Caco-2 (cell line): Measurements from ENCODE around the gene LONP1. TPM values are rescaled to one million over a fixed set of nuclear protein-coding genes. Genes with fewer than 3 reads are reported as not detected.

ENCODE experiments used
- BruUV-seq: library from RNA; stranded (reverse); fragments of 400-500 nt; replicated peaks from 2 replicates; lab custom pipeline; 2021; lab: Mats Ljungman, UMichigan
- CTCF ChIA-PET: fragments of 300-600 bp; sonication (Branson Sonifier 250); formaldehyde crosslinking; loops from one replicate; lab custom pipeline; 2022; ENCODE audit warnings: antibody characterized with exemption; lab: Charles Lee
- POLR2A ChIA-PET: fragments of 300-600 bp; sonication (Branson Sonifier 250); formaldehyde crosslinking; loops from one replicate; lab custom pipeline; 2022; ENCODE audit warnings: antibody characterized with exemption; lab: Charles Lee
- DNase-seq, 2 experiments: peaks; one replicate each; pipeline versions ENCODE4 v3.0.0 to v3.0.0-alpha.2; 2020 to 2022
- H3K27me3 ChIP-seq: replicated peaks from 2 replicates; pipeline ENCODE4 v1.6.0; 2011; ENCODE audit warnings: low read length; ENCODE audit not compliant: control insufficient read depth, insufficient read depth
- H3K36me3 ChIP-seq: 2 replicates; pipeline ENCODE4 v1.5.1; 2011; ENCODE audit warnings: low read length; ENCODE audit not compliant: control insufficient read depth, insufficient read depth
- H3K4me1 ChIP-seq: fragments of 250-450 bp; sonication (Bioruptor Pico); 2 replicates; pipeline ENCODE4 v1.5.1; 2020; ENCODE audit warnings: mild to moderate bottlenecking
- H3K4me3 ChIP-seq: 2 replicates; pipeline ENCODE4 v1.5.1; 2011; ENCODE audit warnings: low read depth, mild to moderate bottlenecking, control low read depth, low read length
- H3K9me3 ChIP-seq: fragments of 250-450 bp; sonication (Bioruptor Pico); 2 replicates; pipeline ENCODE4 v1.5.1; 2020; ENCODE audit warnings: mild to moderate bottlenecking, moderate library complexity
- H3K27ac Mint-ChIP-seq: one replicate; pipeline ENCODE4 v1.8.0; 2022; ENCODE audit warnings: mixed read lengths; ENCODE audit not compliant: unreplicated experiment
- H3K27me3 Mint-ChIP-seq: one replicate; pipeline ENCODE4 v1.8.0; 2022; ENCODE audit warnings: mixed read lengths; ENCODE audit not compliant: insufficient read depth, unreplicated experiment
- H3K36me3 Mint-ChIP-seq: one replicate; pipeline ENCODE4 v1.8.0; 2022; ENCODE audit warnings: mild to moderate bottlenecking, mixed read lengths; ENCODE audit not compliant: insufficient read depth, unreplicated experiment
- H3K4me1 Mint-ChIP-seq: one replicate; pipeline ENCODE4 v1.8.0; 2022; ENCODE audit warnings: low read depth, mixed read lengths; ENCODE audit not compliant: unreplicated experiment
- H3K4me3 Mint-ChIP-seq: one replicate; pipeline ENCODE4 v1.8.0; 2022; ENCODE audit warnings: mild to moderate bottlenecking, moderate library complexity, mixed read lengths; ENCODE audit not compliant: unreplicated experiment
- H3K9me3 Mint-ChIP-seq: one replicate; pipeline ENCODE4 v1.8.0; 2022; ENCODE audit warnings: mixed read lengths; ENCODE audit not compliant: unreplicated experiment
- CTCF ChIP-seq, 2 experiments: fragments of 200-600 bp in 1 of 2; IDR thresholded peaks; 1 replicate in 1 of 2; 2 replicates in 1 of 2; pipeline versions ENCODE4 v1.5.1 to v1.8.0; 2011 to 2022; ENCODE audit warnings: antibody characterized with exemption in 1 of 2, control low read depth in 1 of 2, inconsistent platforms in 1 of 2, low read depth in 1 of 2, low read length in 1 of 2, mild to moderate bottlenecking in 1 of 2, moderate library complexity in 1 of 2; ENCODE audit not compliant: insufficient read depth in 1 of 2, severe bottlenecking in 1 of 2, unreplicated experiment in 1 of 2
- intact Hi-C: fragments of 100-400 bp; cut with micrococcal nuclease; formaldehyde crosslinking; loops from one replicate; pipeline ENCODE4 v1.10.0; 2022; ENCODE audit not compliant: unreplicated experiment
- total RNA-seq: library from RNA; stranded (reverse); gene quantifications from 2 replicates; pipeline ENCODE4 v1.2.3, GENCODE V29; 2022

The LONP1 gene
- total RNA-seq, 1 experiment from 2014 or later: 208 TPM

GRCh38 chr19:5697022-5697889 lies 22.7 kb downstream of the LONP1 start:
- no peak for DNase-seq
- Mint-ChIP-seq H3K4me1 (no peaks in the 10 kb centered on the region), H3K27ac (peak overlapping the region; percentile 24), H3K36me3 (peaks cover 98% of the 10 kb centered on the region), H3K4me3 (no peak overlapping the region), H3K9me3 (no peaks in the 10 kb centered on the region), H3K27me3 (no peaks in the 10 kb centered on the region)
- H3K4me3 ChIP-seq: no peak overlapping the region
- ChIA-PET CTCF (interaction anchor here (0.6 kb wide), 1 partner anchor 9 kb away, joined by 3 read pairs; no protein-coding TSS in a partner anchor), POLR2A (interaction anchor here (0.6 kb wide), 1 partner anchor 23 kb away, joined by 8 read pairs; the partner anchor contains the start of gene LONP1)
- no peaks in the 10 kb centered on the region for H3K27me3 ChIP-seq
- no peaks in the 10 kb centered on the region for H3K9me3 ChIP-seq
- no peak for TF ChIP-seq CTCF (IDR thresholded peaks at IDR 0.05; ENCODE audit: insufficient read depth in 1 of 2, low read depth in 1 of 2, low read length in 1 of 2, severe bottlenecking in 1 of 2, unreplicated experiment in 1 of 2)
- H3K36me3 ChIP-seq: peaks cover 6% of the 10 kb centered on the region
- intact Hi-C loops: no loop called here
- BruUV-seq: no TSS peak
- no peaks in the 10 kb centered on the region for H3K4me1 ChIP-seq

GRCh38 chr19:5696196-5697021 lies 23.5 kb downstream of the LONP1 start:
- no peaks in the 10 kb centered on the region for H3K27me3 ChIP-seq
- ChIA-PET POLR2A (interaction anchor here (0.6 kb wide), 1 partner anchor 24 kb away, joined by 8 read pairs; the partner anchor contains the start of gene LONP1), CTCF (no interaction called here)
- H3K9me3 ChIP-seq: no peaks in the 10 kb centered on the region
- Mint-ChIP-seq H3K4me1 (no peaks in the 10 kb centered on the region), H3K36me3 (peaks cover 100% of the 10 kb centered on the region), H3K4me3 (no peak overlapping the region), H3K27ac (peak overlapping the region; percentile 24), H3K27me3 (no peaks in the 10 kb centered on the region), H3K9me3 (no peaks in the 10 kb centered on the region)
- DNase-seq: no peak
- TF ChIP-seq CTCF (IDR thresholded peaks at IDR 0.05; ENCODE audit: insufficient read depth in 1 of 2, low read depth in 1 of 2, low read length in 1 of 2, severe bottlenecking in 1 of 2, unreplicated experiment in 1 of 2): no peak
- H3K36me3 ChIP-seq: peaks cover 7% of the 10 kb centered on the region
- no peaks in the 10 kb centered on the region for H3K4me1 ChIP-seq
- no TSS peak for BruUV-seq
- H3K4me3 ChIP-seq: no peak overlapping the region
- intact Hi-C loops: no loop called here

GRCh38 chr19:5695649-5696195 lies 24.2 kb downstream of the LONP1 start:
- Histone ChIP-seq H3K4me1 (no peaks in the 10 kb centered on the region), H3K36me3 (peaks cover 10% of the 10 kb centered on the region), H3K27me3 (no peaks in the 10 kb centered on the region), H3K9me3 (no peaks in the 10 kb centered on the region), H3K4me3 (no peak overlapping the region)
- Mint-ChIP-seq H3K4me3 (no peak overlapping the region), H3K27ac (no peak overlapping the region), H3K9me3 (no peaks in the 10 kb centered on the region), H3K27me3 (no peaks in the 10 kb centered on the region), H3K4me1 (no peaks in the 10 kb centered on the region), H3K36me3 (peaks cover 100% of the 10 kb centered on the region)
- no peak for TF ChIP-seq CTCF (IDR thresholded peaks at IDR 0.05; ENCODE audit: insufficient read depth in 1 of 2, low read depth in 1 of 2, low read length in 1 of 2, severe bottlenecking in 1 of 2, unreplicated experiment in 1 of 2)
- ChIA-PET POLR2A (no interaction called here), CTCF (interaction anchor here (0.5 kb wide), 1 partner anchor 14 kb away, joined by 3 read pairs; no protein-coding TSS in a partner anchor)
- no peak for DNase-seq
- intact Hi-C loops: no loop called here
- no TSS peak for BruUV-seq
